GM18505 (cell line): ENCODE measurements around the gene NUP210.

Experiments used
- ATAC-seq: cut with Tn5 transposase; IDR thresholded peaks from one replicate; pipeline ENCODE4 v1.9.1; 2021; ENCODE audit not compliant: unreplicated experiment
- POLR2A ChIP-seq: IDR thresholded peaks from 4 replicates; pipeline ENCODE4 v1.6.1; 2011; ENCODE audit warnings: borderline replicate concordance; ENCODE audit not compliant: insufficient read depth, insufficient read length; ENCODE audit errors: extremely low read depth

NUP210 gene

GRCh38 chr3:13336592-13336991, 83.5 kb downstream of the NUP210 start:
- no peak for ATAC-seq
- TF ChIP-seq POLR2A: no peak

GRCh38 chr3:13335503-13335902, 84.6 kb downstream of the NUP210 start:
- ATAC-seq: no peak
- no peak for TF ChIP-seq POLR2A

GRCh38 chr3:13335059-13335458, 85.1 kb downstream of the NUP210 start:
- TF ChIP-seq POLR2A: no peak
- ATAC-seq: no peak

GRCh38 chr3:13333236-13333897, 86.8 kb downstream of the NUP210 start:
- no peak for TF ChIP-seq POLR2A
- no peak for ATAC-seq

- no peak for ATAC-seq
- TF ChIP-seq POLR2A: no peak
Observed at GRCh38 chr3:13332740-13333139, 87.4 kb downstream of the NUP210 start.

- ATAC-seq: peak; percentile 86
- peak; percentile 32 for TF ChIP-seq POLR2A
Observed at GRCh38 chr3:13332158-13332557, 88.0 kb downstream of the NUP210 start.

- ATAC-seq: no peak
- no peak for TF ChIP-seq POLR2A
Observed at GRCh38 chr3:13329746-13330145, 90.4 kb downstream of the NUP210 start.

GRCh38 chr3:13325892-13326443, 94.2 kb downstream of the NUP210 start:
- ATAC-seq: no peak
- no peak for TF ChIP-seq POLR2A

- TF ChIP-seq POLR2A: no peak
- ATAC-seq: no peak
Observed at GRCh38 chr3:13324835-13325501, 95.2 kb downstream of the NUP210 start.

GRCh38 chr3:13323822-13324221, 96.3 kb downstream of the NUP210 start:
- no peak for TF ChIP-seq POLR2A
- ATAC-seq: no peak

GRCh38 chr3:13322324-13322723, 97.8 kb downstream of the NUP210 start:
- TF ChIP-seq POLR2A: no peak
- ATAC-seq: no peak

GRCh38 chr3:13319564-13320220, 100.4 kb downstream of the NUP210 start:
- ATAC-seq: no peak

GRCh38 chr3:13318626-13319470, 101.3 kb downstream of the NUP210 start:
- no peak for TF ChIP-seq POLR2A

More at GRCh38 chr3:13319564-13320220, 100.4 kb downstream of the NUP210 start:
- TF ChIP-seq POLR2A: no peak

More at GRCh38 chr3:13318626-13319470, 101.3 kb downstream of the NUP210 start:
- ATAC-seq: no peak
